C4-2B (cell line): ENCODE measurements around the gene HDAC4.
A peak's percentile ranks its signal among the peaks of the same experiment; 100 is the strongest.

ENCODE experiments used
- H3K27ac ChIP-seq: fragments of 450-650 bp; 2 replicates; pipeline ENCODE4 v1.5.1; 2017
- CTCF ChIP-seq: fragments of 450-650 bp; conservative IDR thresholded peaks from 2 replicates; pipeline ENCODE4 v1.5.1; 2017; ENCODE audit warnings: mild to moderate bottlenecking
- ZFX ChIP-seq: fragments of 450-650 bp; IDR thresholded peaks from 2 replicates; pipeline ENCODE4 v1.6.1; 2017

Gene HDAC4

GRCh38 chr2:239249776-239250175 lies 151.0 kb downstream of the HDAC4 start:
- TF ChIP-seq ZFX, result no peak
- no peak for TF ChIP-seq CTCF
- H3K27ac ChIP-seq, result no peak overlapping the region

- H3K27ac ChIP-seq, result no peak overlapping the region
- no peak for TF ChIP-seq ZFX
- TF ChIP-seq CTCF, result no peak
Observed at GRCh38 chr2:239249048-239249447, 151.8 kb downstream of the HDAC4 start.

GRCh38 chr2:239247401-239248245 lies 153.2 kb downstream of the HDAC4 start:
- H3K27ac ChIP-seq, result no peak overlapping the region; the same call in 1 of the 2 replicates
- TF ChIP-seq ZFX (no peak), CTCF (no peak)

DNA sequence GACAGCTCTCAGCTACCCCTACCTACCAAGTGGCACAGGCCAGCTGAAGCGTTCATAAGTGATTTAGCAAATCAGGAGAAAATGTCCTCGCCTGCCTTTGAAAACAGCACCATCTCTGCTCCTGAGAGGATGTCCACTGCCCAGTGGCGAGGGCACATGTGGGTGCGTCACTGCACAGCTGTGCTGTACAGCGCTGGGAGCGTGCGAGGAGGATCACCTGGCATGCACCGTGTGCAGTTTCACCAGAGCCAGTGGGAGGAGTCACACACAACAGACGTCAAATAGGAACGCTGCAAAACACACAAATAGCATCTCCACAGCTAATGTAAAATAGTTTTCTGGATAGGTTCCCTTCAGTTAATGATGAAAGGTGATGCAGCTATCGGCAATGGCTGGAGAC lies 154.1 kb downstream of the HDAC4 start:
- TF ChIP-seq ZFX, result no peak
- TF ChIP-seq CTCF, result no peak
- H3K27ac ChIP-seq, result peak overlapping the region; percentile 33

DNA sequence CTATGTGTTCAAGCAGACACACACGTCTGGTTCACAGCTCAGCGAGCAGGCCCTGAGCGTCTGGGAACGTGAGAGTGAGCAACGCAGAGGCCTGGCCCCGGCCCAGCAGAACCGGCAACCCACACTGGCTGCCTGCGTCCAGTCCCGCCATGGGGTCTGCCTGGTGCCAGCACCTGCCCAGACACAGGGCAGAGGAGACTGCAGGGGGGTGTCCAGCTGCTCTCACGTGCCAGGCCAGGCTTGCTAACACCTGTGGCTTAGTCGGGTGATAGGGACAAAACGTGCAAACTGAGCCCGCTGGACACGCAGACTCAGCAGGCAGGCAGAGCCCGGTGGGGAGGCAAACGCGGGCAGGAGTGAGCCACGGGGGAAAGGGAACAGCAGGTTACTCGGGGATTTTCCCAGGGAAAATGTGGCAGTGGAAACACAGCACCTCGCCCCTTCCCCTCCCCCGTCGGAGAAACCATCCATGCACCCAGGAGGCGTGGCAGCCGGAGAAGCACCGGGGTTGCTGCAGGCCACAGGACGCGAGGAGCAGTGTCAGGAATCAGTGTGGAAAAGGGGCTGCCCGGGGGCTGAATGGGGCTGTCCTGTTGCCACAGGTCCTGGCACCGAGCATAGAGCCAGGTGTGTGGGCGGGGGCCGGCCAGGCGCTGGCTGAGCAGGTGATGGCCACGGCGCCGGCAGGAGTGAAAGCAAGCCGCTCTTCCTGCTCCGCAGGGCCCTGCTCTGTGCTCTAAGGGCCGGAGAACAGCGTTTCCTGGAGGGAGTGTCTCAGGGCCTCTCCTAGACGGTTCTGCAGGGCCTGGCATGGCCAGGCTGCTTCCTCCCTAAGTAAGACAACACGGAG lies 154.7 kb downstream of the HDAC4 start:
- TF ChIP-seq ZFX, result no peak
- no peak for TF ChIP-seq CTCF
- peak overlapping the region; percentile 33 for H3K27ac ChIP-seq

- no peak overlapping the region for H3K27ac ChIP-seq
- TF ChIP-seq ZFX, result no peak
- TF ChIP-seq CTCF, result no peak
Observed at GRCh38 chr2:239245107-239245506, 155.7 kb downstream of the HDAC4 start.

DNA sequence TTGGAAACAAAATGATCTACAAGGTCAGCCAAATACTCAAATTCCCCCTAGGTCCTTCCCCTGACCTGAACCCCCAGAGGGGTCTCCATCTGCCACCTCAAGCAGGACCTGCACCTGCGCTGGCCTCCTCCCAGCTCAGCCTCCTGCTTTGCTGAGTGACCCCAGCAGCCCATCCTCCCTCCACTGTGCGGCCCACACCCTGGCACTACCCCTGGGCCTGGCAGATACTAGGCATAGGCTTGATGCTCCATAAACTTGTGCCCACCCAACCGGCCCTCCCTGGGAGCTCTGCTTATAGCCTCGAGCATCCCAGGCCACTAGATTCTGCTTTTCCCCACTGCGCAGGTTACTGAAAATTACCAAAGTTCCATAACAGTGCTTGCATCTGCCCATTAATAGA lies 156.2 kb downstream of the HDAC4 start:
- no peak overlapping the region for H3K27ac ChIP-seq
- TF ChIP-seq CTCF (no peak), ZFX (no peak)
